DND-41 (cell line): ENCODE data around the gene SEC24C.
"Not testable (repeated sequence)": the region's sequence is repeated elsewhere in the genome, so short reads cannot be mapped to it uniquely, and the experiment has no call there.

ENCODE experiments used
- ATAC-seq: fragments of 200-7000 bp; cut with Tn5 transposase; 3 replicates; pipeline ENCODE4 v1.9.1; 2021; ENCODE audit warnings: low read depth; ENCODE audit not compliant: insufficient read depth
- DNase-seq: peaks from one replicate; pipeline ENCODE4 v3.0.0-alpha.2; 2020
- H2AFZ ChIP-seq: 2 replicates; pipeline ENCODE4 v1.6.0; 2012; ENCODE audit warnings: low read depth, low read length
- H3K27ac ChIP-seq: 2 replicates; pipeline ENCODE4 v1.5.1; 2012; ENCODE audit warnings: low read length, inconsistent platforms
- H3K27me3 ChIP-seq: fragments of 200-600 bp; sonication (generic); 2 replicates; pipeline ENCODE4 v1.6.0; 2012; ENCODE audit warnings: low read length, mild to moderate bottlenecking, inconsistent platforms; ENCODE audit not compliant: insufficient read depth, poor library complexity
- H3K36me3 ChIP-seq: 2 replicates; pipeline ENCODE4 v1.5.1; 2012; ENCODE audit warnings: low read length, inconsistent platforms; ENCODE audit not compliant: insufficient read depth
- H3K4me1 ChIP-seq: 2 replicates; pipeline ENCODE4 v1.5.1; 2012; ENCODE audit warnings: mild to moderate bottlenecking, low read length; ENCODE audit not compliant: insufficient read depth
- H3K4me2 ChIP-seq: 2 replicates; pipeline ENCODE4 v1.6.0; 2012; ENCODE audit warnings: mild to moderate bottlenecking, moderate library complexity, low read length, inconsistent platforms; ENCODE audit not compliant: insufficient read depth
- H3K4me3 ChIP-seq, 2 experiments: fragments of 200-600 bp in 1 of 2; shearing (Covaris generic) in 1 of 2; 2 replicates each; pipeline ENCODE4 v1.5.1; 2012 to 2016; ENCODE audit warnings: inconsistent platforms in 2 of 2, low read length in 2 of 2, mild to moderate bottlenecking in 2 of 2, low read depth in 1 of 2, moderate library complexity in 1 of 2
- H3K79me2 ChIP-seq: 2 replicates; pipeline ENCODE4 v1.6.0; 2012; ENCODE audit warnings: low read length, inconsistent platforms; ENCODE audit not compliant: insufficient read depth
- H3K9ac ChIP-seq: 2 replicates; pipeline ENCODE4 v1.6.0; 2012; ENCODE audit warnings: low read depth, mild to moderate bottlenecking, inconsistent platforms, low read length, moderate library complexity
- H3K9me3 ChIP-seq: 2 replicates; pipeline ENCODE4 v1.5.1; 2012; ENCODE audit warnings: low read length, moderate library complexity, mild to moderate bottlenecking, inconsistent platforms; ENCODE audit not compliant: insufficient read depth, severe bottlenecking
- H4K20me1 ChIP-seq: 2 replicates; pipeline ENCODE4 v1.6.0; 2012; ENCODE audit warnings: low read length; ENCODE audit not compliant: insufficient read depth
- EZH2 ChIP-seq: IDR thresholded peaks from 3 replicates; pipeline ENCODE4 v1.6.1; 2012; ENCODE audit warnings: borderline replicate concordance, low read depth, mild to moderate bottlenecking, moderate library complexity, low read length, inconsistent platforms; ENCODE audit not compliant: severe bottlenecking
- TF ChIP-seq, protein P1 (sequence below): IDR thresholded peaks from 2 replicates; pipeline ENCODE4 v1.5.1; 2012; ENCODE audit warnings: borderline replicate concordance, low read length, moderate library complexity, mild to moderate bottlenecking; ENCODE audit not compliant: poor library complexity, severe bottlenecking; ENCODE audit errors: extremely low read depth

Gene SEC24C

DNA sequence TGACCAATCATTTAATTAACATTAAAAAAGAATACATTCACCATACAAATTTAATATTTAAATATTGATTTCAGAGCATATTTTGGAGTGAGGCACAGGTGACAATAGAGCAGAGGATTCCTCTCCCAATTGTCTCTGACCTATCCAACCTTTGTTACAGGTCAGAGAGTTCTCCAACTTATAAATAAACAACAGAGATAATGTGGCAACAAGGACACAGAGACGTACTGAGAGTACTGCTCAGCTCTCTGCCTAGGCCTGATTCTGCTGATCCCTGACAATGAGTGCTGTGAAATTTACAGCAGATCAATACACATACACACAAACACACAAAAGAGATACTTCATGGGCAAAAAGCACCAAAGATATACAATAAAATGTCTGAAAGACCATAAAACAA lies 27.9 kb upstream of the SEC24C start:
- Histone ChIP-seq H3K36me3 (peaks cover 59% of the 10 kb centered on the region), H3K27me3 (no peaks in the 10 kb centered on the region), H3K9me3 (no peaks in the 10 kb centered on the region), H3K79me2 (no peaks in the 10 kb centered on the region), H3K4me1 (no peaks in the 10 kb centered on the region), H3K4me2 (no peak overlapping the region), H2AFZ (no peak overlapping the region), H3K9ac (no peak overlapping the region), H3K4me3 (no peak overlapping the region), H3K27ac (no peak overlapping the region), H4K20me1 (no peaks in the 10 kb centered on the region)
- DNase-seq (no peak), ATAC-seq (no peak)
- TF ChIP-seq, protein P1, sequence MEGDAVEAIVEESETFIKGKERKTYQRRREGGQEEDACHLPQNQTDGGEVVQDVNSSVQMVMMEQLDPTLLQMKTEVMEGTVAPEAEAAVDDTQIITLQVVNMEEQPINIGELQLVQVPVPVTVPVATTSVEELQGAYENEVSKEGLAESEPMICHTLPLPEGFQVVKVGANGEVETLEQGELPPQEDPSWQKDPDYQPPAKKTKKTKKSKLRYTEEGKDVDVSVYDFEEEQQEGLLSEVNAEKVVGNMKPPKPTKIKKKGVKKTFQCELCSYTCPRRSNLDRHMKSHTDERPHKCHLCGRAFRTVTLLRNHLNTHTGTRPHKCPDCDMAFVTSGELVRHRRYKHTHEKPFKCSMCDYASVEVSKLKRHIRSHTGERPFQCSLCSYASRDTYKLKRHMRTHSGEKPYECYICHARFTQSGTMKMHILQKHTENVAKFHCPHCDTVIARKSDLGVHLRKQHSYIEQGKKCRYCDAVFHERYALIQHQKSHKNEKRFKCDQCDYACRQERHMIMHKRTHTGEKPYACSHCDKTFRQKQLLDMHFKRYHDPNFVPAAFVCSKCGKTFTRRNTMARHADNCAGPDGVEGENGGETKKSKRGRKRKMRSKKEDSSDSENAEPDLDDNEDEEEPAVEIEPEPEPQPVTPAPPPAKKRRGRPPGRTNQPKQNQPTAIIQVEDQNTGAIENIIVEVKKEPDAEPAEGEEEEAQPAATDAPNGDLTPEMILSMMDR: no peak
- TF ChIP-seq EZH2: no peak

DNA sequence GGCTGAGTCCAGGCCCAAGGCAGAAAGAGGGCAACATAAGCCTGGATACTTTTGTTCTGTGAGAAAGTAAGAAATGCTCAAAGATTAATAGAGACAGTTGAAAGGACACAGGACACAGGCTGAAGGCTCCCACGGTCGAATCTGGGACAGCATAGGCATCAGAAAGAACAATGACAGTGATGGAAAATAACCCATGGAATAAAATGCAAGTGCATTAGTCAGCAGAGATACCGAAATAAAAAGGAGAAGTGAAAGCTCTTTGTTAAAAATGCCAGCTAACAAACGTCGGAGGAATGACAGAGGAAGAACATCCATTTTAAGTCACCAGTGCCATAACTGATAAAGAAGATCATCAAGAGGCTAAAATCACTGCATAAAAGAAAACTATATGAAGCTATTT lies 26.6 kb upstream of the SEC24C start:
- Histone ChIP-seq H3K27me3 (no peaks in the 10 kb centered on the region), H4K20me1 (no peaks in the 10 kb centered on the region), H3K9ac (no peak overlapping the region), H3K4me1 (no peaks in the 10 kb centered on the region), H3K9me3 (no peaks in the 10 kb centered on the region), H3K4me3 (no peak overlapping the region), H3K36me3 (peaks cover 67% of the 10 kb centered on the region), H2AFZ (no peak overlapping the region), H3K4me2 (no peak overlapping the region), H3K79me2 (no peaks in the 10 kb centered on the region), H3K27ac (no peak overlapping the region)
- no peak for DNase-seq
- no peak for ATAC-seq
- TF ChIP-seq EZH2: no peak
- TF ChIP-seq, protein P1: no peak

DNA sequence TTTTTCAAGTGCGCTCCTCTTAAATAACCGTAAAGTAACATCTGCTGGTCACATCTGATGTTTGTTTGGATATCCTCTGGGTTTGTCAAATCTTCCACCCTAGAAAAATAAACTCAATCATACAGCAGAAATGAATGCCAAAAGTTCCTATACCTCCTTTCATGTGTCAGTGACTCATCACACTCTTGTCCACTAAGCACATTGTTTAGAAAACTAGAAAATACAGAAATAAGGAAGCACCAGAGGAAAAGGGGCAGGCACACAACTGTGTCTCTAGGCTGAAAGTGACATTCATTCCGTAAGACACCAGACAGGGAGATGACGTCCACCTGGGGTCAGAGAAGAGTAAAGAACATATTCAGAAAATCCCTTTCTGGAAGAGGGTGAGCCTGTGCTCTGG lies 23.6 kb upstream of the SEC24C start:
- H4K20me1 ChIP-seq, H3K27ac ChIP-seq, H3K27me3 ChIP-seq, H3K9ac ChIP-seq, DNase-seq, H3K4me2 ChIP-seq, H2AFZ ChIP-seq, H3K4me1 ChIP-seq, H3K79me2 ChIP-seq, ATAC-seq, H3K4me3 ChIP-seq, H3K9me3 ChIP-seq: not testable (repeated sequence)
- peaks cover 81% of the 10 kb centered on the region for H3K36me3 ChIP-seq

DNA sequence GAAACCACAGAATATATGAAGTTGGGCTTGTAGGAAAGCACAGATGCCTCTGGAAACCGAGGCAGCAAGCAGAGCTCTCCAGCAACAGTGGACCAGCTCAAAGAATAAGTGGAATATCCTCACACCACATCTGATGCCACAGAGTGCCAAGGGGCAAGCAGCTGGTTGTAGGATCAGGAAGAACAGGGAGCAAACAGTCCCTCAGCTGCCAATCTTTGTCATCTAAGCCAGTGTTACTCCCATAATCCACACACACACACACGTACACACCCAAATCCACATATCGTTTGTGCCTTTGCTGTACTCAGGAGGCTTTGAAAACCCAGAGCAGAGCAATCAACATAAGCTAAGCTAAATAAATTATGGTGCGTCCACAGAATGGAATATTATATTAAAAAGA lies 20.7 kb upstream of the SEC24C start:
- Histone ChIP-seq H3K36me3 (peaks cover 80% of the 10 kb centered on the region), H3K27me3 (no peaks in the 10 kb centered on the region), H2AFZ (no peak overlapping the region), H3K4me2 (no peak overlapping the region), H3K4me3 (no peak overlapping the region), H3K27ac (no peak overlapping the region), H3K79me2 (no peaks in the 10 kb centered on the region; the same call in 1 of the 2 replicates), H3K4me1 (peaks cover 3% of the 10 kb centered on the region; the same call in 1 of the 2 replicates), H3K9ac (no peak overlapping the region), H4K20me1 (no peaks in the 10 kb centered on the region), H3K9me3 (no peaks in the 10 kb centered on the region)
- no peak for ATAC-seq
- no peak for DNase-seq
- TF ChIP-seq, protein P1: no peak
- TF ChIP-seq EZH2: no peak

DNA sequence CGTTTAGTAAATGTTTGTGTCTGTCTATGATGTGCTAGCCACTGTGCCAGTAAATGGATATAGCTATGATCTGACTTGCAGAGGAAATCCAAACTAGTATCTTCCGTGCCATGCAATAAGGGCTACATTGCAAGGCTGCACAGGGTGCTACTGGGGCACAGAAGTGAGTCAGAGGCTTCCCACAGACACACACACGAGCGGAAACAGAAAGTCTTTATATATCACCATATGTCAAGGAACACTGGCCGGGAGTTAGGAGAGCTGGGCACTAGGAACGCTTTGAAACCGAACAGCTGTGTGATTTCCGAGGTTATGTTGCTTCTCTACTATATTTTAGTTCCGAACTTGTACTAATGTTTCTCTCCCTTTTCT lies 14.4 kb upstream of the SEC24C start:
- Histone ChIP-seq H3K9ac (peak overlapping the region; percentile 87), H3K4me2 (peak overlapping the region; percentile 74), H3K36me3 (peaks cover 55% of the 10 kb centered on the region), H3K4me3 (peak overlapping the region; percentile 92 to 99), H3K4me1 (peaks cover 38% of the 10 kb centered on the region), H2AFZ (peak overlapping the region; percentile 99), H3K27ac (peak overlapping the region; percentile 94), H3K79me2 (peaks cover 44% of the 10 kb centered on the region)
- not testable (repeated sequence) for DNase-seq, H3K9me3 ChIP-seq, H4K20me1 ChIP-seq, ATAC-seq, H3K27me3 ChIP-seq
